ENCODE measurements around the gene SNAPC1.
"Not testable (repeated sequence)": the region's sequence is repeated elsewhere in the genome, so short reads cannot be mapped to it uniquely, and the experiment has no call there.

SNAPC1 gene

GRCh38 chr14:61761959-61762786 is at the start of gene SNAPC1:
Gene SNAPC1 (plus strand): TSS chr14:61762420. CDS start chr14:61762461, 41 bp downstream.
- peak; percentile 99 for DNase-seq

GRCh38 chr14:61713724-61714437 is 48.3 kb upstream of the SNAPC1 start:
- DNase-seq, result no peak

- no peak for DNase-seq
Observed at GRCh38 chr14:61716956-61717355, 45.3 kb upstream of the SNAPC1 start.

- DNase-seq, result no peak
Observed at GRCh38 chr14:61718039-61718438, 44.2 kb upstream of the SNAPC1 start.

GRCh38 chr14:61719344-61720293 is 42.6 kb upstream of the SNAPC1 start:
- DNase-seq, result no peak

GRCh38 chr14:61720294-61720661 is 41.9 kb upstream of the SNAPC1 start:
- no peak for DNase-seq

- no peak for DNase-seq
Observed at GRCh38 chr14:61720741-61721140, 41.5 kb upstream of the SNAPC1 start.

- no peak for DNase-seq
Observed at GRCh38 chr14:61724133-61724532, 38.1 kb upstream of the SNAPC1 start.

GRCh38 chr14:61726778-61727658 is 35.2 kb upstream of the SNAPC1 start:
- no peak for DNase-seq

GRCh38 chr14:61730756-61731373 is 31.4 kb upstream of the SNAPC1 start:
- no peak for DNase-seq

- DNase-seq, result no peak
Observed at GRCh38 chr14:61733972-61734371, 28.2 kb upstream of the SNAPC1 start.

- DNase-seq, result no peak
Observed at GRCh38 chr14:61736751-61737150, 25.5 kb upstream of the SNAPC1 start.

GRCh38 chr14:61737915-61738314 is 24.3 kb upstream of the SNAPC1 start:
- DNase-seq, result no peak

GRCh38 chr14:61739133-61739532 is 23.1 kb upstream of the SNAPC1 start:
- no peak for DNase-seq

- DNase-seq, result no peak
Observed at GRCh38 chr14:61742371-61742770, 19.8 kb upstream of the SNAPC1 start.

- no peak for DNase-seq
Observed at GRCh38 chr14:61744238-61744637, 18.0 kb upstream of the SNAPC1 start.

GRCh38 chr14:61746346-61746745 is 15.9 kb upstream of the SNAPC1 start:
- not testable (repeated sequence) for DNase-seq

GRCh38 chr14:61746881-61747280 is 15.3 kb upstream of the SNAPC1 start:
- DNase-seq, result no peak

- no peak for DNase-seq
Observed at GRCh38 chr14:61747342-61747741, 14.9 kb upstream of the SNAPC1 start.

GRCh38 chr14:61749264-61749663 is 13.0 kb upstream of the SNAPC1 start:
- DNase-seq, result no peak

GRCh38 chr14:61749867-61750266 is 12.4 kb upstream of the SNAPC1 start:
- peak; percentile 91 for DNase-seq

Data from NCI-H2107 (cell line).